Measurements from ENCODE around the gene PTX4.

Gene PTX4, protein sequence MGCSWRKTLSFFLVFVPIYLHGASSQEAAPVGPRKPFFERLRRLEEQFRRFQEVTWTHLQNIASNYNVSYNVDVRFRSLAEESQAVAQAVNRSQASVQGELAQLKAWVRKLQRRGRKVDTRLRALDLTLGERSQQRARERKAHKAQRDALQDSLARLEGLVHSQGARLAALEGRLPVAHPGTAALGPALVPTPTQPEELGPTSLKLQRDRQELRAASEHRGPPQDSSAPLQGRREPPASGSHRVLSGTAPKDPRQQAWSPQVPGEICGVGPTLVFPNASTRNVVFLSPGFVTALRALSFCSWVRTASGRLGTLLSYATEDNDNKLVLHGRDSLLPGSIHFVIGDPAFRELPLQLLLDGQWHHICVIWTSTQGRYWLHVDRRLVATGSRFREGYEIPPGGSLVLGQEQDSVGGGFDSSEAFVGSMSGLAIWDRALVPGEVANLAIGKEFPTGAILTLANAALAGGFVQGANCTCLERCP

GRCh38 chr16:1488619-1489018 is at the start of gene PTX4:
TSS of gene PTX4 (minus strand) at chr16:1488944. CDS start at chr16:1488909, 35 bp downstream.
- H3K4me3 Mint-ChIP-seq, result no peak within 1 kb of the TSS
- H3K27ac Mint-ChIP-seq, result no peak within 1 kb of the TSS
- peaks cover 9% of the 10 kb centered on the region for H3K4me1 Mint-ChIP-seq (ENCODE audit: low read depth)
- no peaks in the 10 kb centered on the region for H3K27me3 Mint-ChIP-seq
- H3K36me3 Mint-ChIP-seq (ENCODE audit: low read depth), result no peaks in the 10 kb centered on the region
- no peaks in the 10 kb centered on the region for H3K9me3 Mint-ChIP-seq

DNA sequence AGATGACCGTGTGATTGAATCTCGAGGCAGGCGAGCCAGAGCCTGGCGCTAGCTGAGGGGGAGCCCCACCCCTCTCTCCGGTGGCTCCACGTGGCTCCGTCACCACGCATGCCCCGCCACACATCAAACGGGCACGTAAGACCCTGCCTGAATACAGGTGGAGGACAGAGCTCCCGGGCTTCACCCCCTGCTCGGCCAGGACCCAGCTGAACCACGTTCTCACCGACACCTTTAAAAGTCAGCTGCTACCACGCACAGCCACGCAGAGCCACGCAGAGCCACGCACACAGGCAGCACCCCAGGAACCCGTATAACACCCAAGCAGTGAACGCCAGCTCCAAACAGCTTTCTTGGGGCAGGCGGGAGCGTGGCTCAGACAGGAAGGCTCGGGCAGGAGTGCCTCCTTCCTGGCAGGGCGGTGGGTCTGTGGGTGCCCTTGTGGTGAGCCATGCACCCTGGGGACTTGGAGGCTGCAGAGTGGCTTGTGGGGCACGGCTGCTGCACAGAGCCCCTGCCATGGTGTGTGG is 49.1 kb upstream of the PTX4 start:
- Mint-ChIP-seq H3K9me3 (no peaks in the 10 kb centered on the region), H3K4me3 (peak overlapping the region; percentile 98), H3K36me3 (ENCODE audit: low read depth) (peaks cover 27% of the 10 kb centered on the region), H3K27me3 (no peaks in the 10 kb centered on the region), H3K4me1 (ENCODE audit: low read depth) (peaks cover 55% of the 10 kb centered on the region), H3K27ac (peak overlapping the region; percentile 95)

DNA sequence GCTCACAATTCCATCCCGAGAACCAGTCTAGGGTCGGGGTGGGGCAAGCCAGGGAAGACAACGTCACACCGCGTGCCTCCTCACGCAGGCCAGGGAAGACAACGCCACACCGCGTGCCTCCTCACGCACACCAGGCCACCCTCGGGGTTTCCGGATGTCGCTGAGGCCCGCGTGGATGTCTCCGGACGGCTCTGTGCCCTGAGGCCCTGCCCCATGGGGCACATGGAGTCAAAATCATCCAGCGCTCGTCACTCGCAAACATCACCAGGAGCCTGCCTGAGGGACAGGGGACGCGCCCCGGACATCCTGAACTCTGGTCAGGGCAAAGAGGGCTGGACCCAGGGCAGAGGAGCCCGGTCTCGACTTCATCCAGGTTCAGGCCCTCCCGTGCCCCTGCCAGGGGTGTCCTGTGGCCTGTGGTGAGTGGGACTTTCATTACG is 48.4 kb upstream of the PTX4 start:
- Mint-ChIP-seq H3K36me3 (ENCODE audit: low read depth) (peaks cover 27% of the 10 kb centered on the region), H3K4me1 (ENCODE audit: low read depth) (peaks cover 48% of the 10 kb centered on the region), H3K4me3 (peak overlapping the region; percentile 98), H3K9me3 (no peaks in the 10 kb centered on the region), H3K27ac (peak overlapping the region; percentile 95), H3K27me3 (no peaks in the 10 kb centered on the region)

GRCh38 chr16:1536601-1537000 is 47.9 kb upstream of the PTX4 start:
- Mint-ChIP-seq H3K36me3 (ENCODE audit: low read depth) (peaks cover 27% of the 10 kb centered on the region), H3K4me3 (peak overlapping the region; percentile 98), H3K27ac (peak overlapping the region; percentile 95), H3K9me3 (no peaks in the 10 kb centered on the region), H3K4me1 (ENCODE audit: low read depth) (peaks cover 48% of the 10 kb centered on the region), H3K27me3 (no peaks in the 10 kb centered on the region)

DNA sequence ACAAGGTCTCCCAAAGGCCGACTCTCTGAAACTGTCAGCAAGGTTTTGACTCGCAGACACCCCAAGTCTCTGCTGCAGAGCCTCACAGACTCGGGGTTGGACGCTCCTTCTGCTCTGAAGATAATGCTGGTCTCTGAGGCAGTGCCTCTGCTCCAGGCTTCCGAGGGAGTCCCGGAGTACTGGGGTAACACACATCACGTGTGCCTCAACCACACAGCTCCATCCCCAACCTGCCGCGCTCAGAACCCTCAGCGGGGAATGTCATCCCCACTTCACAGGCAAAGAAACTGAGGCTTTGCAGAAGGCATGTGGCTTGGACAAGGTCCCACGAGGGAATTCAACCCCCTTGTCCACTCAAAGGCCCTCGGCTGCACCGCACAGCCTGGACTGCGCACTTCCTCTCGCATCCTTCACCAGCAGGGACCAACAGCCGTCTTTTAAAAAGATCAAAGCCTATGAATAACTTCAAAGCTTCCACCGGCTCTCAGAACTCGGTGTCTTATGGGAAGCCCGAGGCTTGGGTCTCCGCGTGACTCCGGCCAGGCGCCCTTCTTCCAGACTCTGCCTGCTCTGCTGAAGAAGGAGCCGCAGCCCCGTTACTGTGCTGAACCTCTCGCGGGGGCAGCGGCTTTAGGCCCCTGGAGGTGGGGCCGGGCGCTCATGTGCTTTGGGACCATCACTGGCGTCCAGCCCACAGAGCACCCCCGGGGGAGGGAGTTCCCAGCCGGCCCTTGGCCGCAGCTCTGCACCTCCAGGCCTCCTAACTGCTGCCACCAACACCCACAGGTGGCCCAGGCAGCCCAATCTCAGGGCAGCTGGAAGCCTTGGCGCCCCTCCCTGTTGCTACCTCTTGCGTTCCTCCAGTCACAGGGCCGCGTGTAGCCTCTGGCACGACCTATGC is 46.9 kb upstream of the PTX4 start:
- no peaks in the 10 kb centered on the region for H3K9me3 Mint-ChIP-seq
- no peaks in the 10 kb centered on the region for H3K27me3 Mint-ChIP-seq
- peak overlapping the region; percentile 97 for H3K27ac Mint-ChIP-seq
- H3K4me3 Mint-ChIP-seq, result peak overlapping the region; percentile 98
- H3K36me3 Mint-ChIP-seq (ENCODE audit: low read depth), result peaks cover 27% of the 10 kb centered on the region
- peaks cover 45% of the 10 kb centered on the region for H3K4me1 Mint-ChIP-seq (ENCODE audit: low read depth)

DNA sequence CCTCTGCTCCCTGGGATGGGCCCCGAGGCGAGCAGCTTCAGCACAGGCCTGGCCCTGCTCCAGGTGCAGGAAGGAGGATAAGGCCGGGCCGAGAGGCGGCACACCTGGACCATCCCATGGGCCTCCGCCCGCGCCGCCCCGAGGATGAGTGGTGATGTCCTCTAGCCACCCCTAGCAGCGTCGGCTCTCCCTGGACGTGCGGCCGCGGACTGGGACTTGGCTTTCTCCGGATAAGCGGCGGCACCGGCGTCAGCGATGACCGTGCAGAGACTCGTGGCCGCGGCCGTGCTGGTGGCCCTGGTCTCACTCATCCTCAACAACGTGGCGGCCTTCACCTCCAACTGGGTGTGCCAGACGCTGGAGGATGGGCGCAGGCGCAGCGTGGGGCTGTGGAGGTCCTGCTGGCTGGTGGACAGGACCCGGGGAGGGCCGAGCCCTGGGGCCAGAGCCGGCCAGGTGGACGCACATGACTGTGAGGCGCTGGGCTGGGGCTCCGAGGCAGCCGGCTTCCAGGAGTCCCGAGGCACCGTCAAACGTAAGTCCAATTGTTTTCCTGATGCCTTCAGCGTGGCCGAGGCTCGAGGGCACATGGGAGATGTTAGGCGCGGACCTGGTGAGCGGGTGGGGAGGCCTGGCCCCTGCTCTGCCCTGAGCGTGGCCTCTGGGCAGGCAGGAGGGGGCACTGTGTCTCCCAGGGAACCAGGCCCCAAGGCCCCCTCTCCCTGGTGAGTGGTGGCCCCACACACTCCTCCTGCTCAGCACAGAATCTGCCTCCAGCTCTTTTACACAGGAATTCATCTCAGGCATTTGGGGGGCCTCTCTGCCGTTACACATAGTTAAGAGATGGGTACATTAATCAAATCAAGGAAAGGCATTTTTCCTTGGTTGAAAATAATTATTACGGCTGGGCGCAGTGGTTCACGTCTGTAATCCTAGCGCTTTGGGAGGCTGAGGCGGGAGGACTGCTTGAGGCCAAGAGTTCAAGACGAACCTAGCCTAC is 45.6 kb upstream of the PTX4 start:
- Mint-ChIP-seq H3K27ac (peak overlapping the region; percentile 97), H3K27me3 (no peaks in the 10 kb centered on the region), H3K9me3 (no peaks in the 10 kb centered on the region), H3K4me1 (ENCODE audit: low read depth) (peaks cover 40% of the 10 kb centered on the region), H3K36me3 (ENCODE audit: low read depth) (peaks cover 27% of the 10 kb centered on the region), H3K4me3 (peak overlapping the region; percentile 98)

- no peaks in the 10 kb centered on the region for H3K9me3 Mint-ChIP-seq
- peaks cover 32% of the 10 kb centered on the region for H3K4me1 Mint-ChIP-seq (ENCODE audit: low read depth)
- H3K27me3 Mint-ChIP-seq, result no peaks in the 10 kb centered on the region
- H3K27ac Mint-ChIP-seq, result peak within 1 kb of the TSS; percentile 97
- peak within 1 kb of the TSS; percentile 98 for H3K4me3 Mint-ChIP-seq
- H3K36me3 Mint-ChIP-seq (ENCODE audit: low read depth), result peaks cover 26% of the 10 kb centered on the region
Observed at GRCh38 chr16:1533443-1533951, 44.8 kb upstream of the PTX4 start, which contains the start of gene TMEM204. TSS of gene TMEM204 (plus strand) at chr16:1533666. CDS start at chr16:1534276, 610 bp downstream.

GRCh38 chr16:1532771-1533170 is 44.0 kb upstream of the PTX4 start:
- Mint-ChIP-seq H3K36me3 (ENCODE audit: low read depth) (peaks cover 20% of the 10 kb centered on the region), H3K27ac (no peak overlapping the region), H3K27me3 (no peaks in the 10 kb centered on the region), H3K4me3 (peak overlapping the region; percentile 98), H3K4me1 (ENCODE audit: low read depth) (peaks cover 25% of the 10 kb centered on the region), H3K9me3 (no peaks in the 10 kb centered on the region)

DNA sequence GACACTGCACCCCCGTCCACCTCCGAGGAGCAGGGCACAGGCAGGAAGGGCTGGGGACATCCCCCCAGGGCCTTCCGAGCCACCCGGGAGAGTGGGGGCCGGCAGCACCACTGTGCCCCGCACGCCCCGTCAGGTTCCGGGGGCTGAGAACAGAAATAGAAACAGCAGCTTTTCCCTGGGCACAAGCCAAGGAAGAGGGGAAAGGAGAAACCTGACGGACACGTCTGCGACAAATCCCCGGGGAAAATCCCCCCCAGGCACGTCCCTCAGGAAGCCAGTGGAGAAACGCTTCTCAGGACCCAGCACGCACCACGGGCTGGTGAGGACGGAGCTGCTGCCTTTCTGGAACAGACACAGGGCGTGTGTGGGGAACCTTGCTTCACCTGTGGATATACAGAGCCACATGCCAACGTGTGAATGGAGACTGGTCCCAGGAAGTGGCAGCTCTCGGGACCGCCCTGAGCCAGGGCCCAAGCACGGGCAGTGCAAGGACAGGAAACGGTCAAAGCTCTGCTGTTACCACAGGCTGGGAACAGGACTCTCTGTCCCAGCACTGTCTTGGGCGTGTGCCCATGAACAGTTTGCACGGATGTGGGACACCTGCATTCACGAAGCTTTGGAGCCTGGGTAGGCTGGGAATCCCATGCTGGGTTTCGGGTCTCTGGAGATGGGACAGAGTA is 43.5 kb upstream of the PTX4 start:
- Mint-ChIP-seq H3K27ac (no peak overlapping the region), H3K36me3 (ENCODE audit: low read depth) (peaks cover 15% of the 10 kb centered on the region), H3K27me3 (no peaks in the 10 kb centered on the region), H3K4me1 (ENCODE audit: low read depth) (peaks cover 19% of the 10 kb centered on the region), H3K9me3 (no peaks in the 10 kb centered on the region), H3K4me3 (no peak overlapping the region)

- Mint-ChIP-seq H3K36me3 (ENCODE audit: low read depth) (peaks cover 9% of the 10 kb centered on the region), H3K9me3 (no peaks in the 10 kb centered on the region), H3K27ac (no peak overlapping the region), H3K27me3 (no peaks in the 10 kb centered on the region), H3K4me3 (no peak overlapping the region), H3K4me1 (ENCODE audit: low read depth) (peaks cover 19% of the 10 kb centered on the region)
Observed at GRCh38 chr16:1531638-1531910, 42.8 kb upstream of the PTX4 start.

- no peak overlapping the region for H3K4me3 Mint-ChIP-seq
- H3K36me3 Mint-ChIP-seq (ENCODE audit: low read depth), result peaks cover 7% of the 10 kb centered on the region
- H3K27ac Mint-ChIP-seq, result no peak overlapping the region
- H3K27me3 Mint-ChIP-seq, result no peaks in the 10 kb centered on the region
- no peaks in the 10 kb centered on the region for H3K9me3 Mint-ChIP-seq
- peaks cover 14% of the 10 kb centered on the region for H3K4me1 Mint-ChIP-seq (ENCODE audit: low read depth)
Observed at GRCh38 chr16:1530883-1531637, 42.3 kb upstream of the PTX4 start.

GRCh38 chr16:1530349-1530882 is 41.7 kb upstream of the PTX4 start:
- H3K27me3 Mint-ChIP-seq, result no peaks in the 10 kb centered on the region
- no peak overlapping the region for H3K4me3 Mint-ChIP-seq
- H3K9me3 Mint-ChIP-seq, result no peaks in the 10 kb centered on the region
- peaks cover 5% of the 10 kb centered on the region for H3K36me3 Mint-ChIP-seq (ENCODE audit: low read depth)
- peaks cover 15% of the 10 kb centered on the region for H3K4me1 Mint-ChIP-seq (ENCODE audit: low read depth)
- H3K27ac Mint-ChIP-seq, result no peak overlapping the region
